ENCODE data around the gene IGSF21. TPM values are rescaled to one million over a fixed set of nuclear protein-coding genes. Genes with fewer than 3 reads are reported as not detected.

The IGSF21 gene
- total and polyA plus RNA-seq, 4 donors, result 0.31 to 1.5 (median 0.88) TPM

DNA sequence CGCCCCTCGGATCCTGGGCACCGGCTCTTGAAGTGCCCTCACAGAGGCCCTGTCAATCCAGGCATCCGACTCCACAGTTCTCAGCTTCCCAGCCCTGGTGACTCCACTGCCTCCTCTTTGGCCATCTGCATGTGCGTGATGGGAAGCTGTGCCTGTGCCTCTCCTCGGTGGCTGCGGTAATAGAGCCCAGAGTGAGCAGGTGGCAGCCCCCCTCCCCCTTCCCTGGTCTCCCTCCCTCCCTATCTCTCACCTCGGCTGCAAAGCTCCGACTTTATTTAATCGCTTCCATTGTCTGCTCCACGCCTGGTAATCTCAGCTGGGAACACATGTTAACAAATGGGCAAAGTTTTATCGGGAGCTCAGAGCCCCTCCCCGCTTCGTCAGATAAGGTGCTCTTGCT is 91.9 kb downstream of the IGSF21 start:
- TF ChIP-seq, protein P1, sequence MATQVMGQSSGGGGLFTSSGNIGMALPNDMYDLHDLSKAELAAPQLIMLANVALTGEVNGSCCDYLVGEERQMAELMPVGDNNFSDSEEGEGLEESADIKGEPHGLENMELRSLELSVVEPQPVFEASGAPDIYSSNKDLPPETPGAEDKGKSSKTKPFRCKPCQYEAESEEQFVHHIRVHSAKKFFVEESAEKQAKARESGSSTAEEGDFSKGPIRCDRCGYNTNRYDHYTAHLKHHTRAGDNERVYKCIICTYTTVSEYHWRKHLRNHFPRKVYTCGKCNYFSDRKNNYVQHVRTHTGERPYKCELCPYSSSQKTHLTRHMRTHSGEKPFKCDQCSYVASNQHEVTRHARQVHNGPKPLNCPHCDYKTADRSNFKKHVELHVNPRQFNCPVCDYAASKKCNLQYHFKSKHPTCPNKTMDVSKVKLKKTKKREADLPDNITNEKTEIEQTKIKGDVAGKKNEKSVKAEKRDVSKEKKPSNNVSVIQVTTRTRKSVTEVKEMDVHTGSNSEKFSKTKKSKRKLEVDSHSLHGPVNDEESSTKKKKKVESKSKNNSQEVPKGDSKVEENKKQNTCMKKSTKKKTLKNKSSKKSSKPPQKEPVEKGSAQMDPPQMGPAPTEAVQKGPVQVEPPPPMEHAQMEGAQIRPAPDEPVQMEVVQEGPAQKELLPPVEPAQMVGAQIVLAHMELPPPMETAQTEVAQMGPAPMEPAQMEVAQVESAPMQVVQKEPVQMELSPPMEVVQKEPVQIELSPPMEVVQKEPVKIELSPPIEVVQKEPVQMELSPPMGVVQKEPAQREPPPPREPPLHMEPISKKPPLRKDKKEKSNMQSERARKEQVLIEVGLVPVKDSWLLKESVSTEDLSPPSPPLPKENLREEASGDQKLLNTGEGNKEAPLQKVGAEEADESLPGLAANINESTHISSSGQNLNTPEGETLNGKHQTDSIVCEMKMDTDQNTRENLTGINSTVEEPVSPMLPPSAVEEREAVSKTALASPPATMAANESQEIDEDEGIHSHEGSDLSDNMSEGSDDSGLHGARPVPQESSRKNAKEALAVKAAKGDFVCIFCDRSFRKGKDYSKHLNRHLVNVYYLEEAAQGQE (IDR thresholded peaks at IDR 0.05), result no peak
- TF ChIP-seq RXRA (IDR thresholded peaks at IDR 0.05) (no peak), RAD21 (IDR thresholded peaks at IDR 0.05) (no peak), GABPA (IDR thresholded peaks at IDR 0.05 in 1 of 2, conservative IDR thresholded peaks at IDR 0.05 in 1 of 2) (no peak), SP1 (IDR thresholded peaks at IDR 0.05) (no peak), JUND (IDR thresholded peaks at IDR 0.05) (no peak), YY1 (IDR thresholded peaks at IDR 0.05) (no peak), NR2F2 (IDR thresholded peaks at IDR 0.05) (no peak), ATF3 (IDR thresholded peaks at IDR 0.05) (no peak), EGR1 (IDR thresholded peaks at IDR 0.05; ENCODE audit: low read depth in 2 of 2) (no peak), FOXA1 (IDR thresholded peaks at IDR 0.05) (no peak), HNF4G (IDR thresholded peaks at IDR 0.05) (no peak), FOXA2 (IDR thresholded peaks at IDR 0.05) (no peak), HNF4A (conservative IDR thresholded peaks at IDR 0.05) (no peak), TAF1 (conservative IDR thresholded peaks at IDR 0.05) (no peak)
- TF ChIP-seq, protein P2, sequence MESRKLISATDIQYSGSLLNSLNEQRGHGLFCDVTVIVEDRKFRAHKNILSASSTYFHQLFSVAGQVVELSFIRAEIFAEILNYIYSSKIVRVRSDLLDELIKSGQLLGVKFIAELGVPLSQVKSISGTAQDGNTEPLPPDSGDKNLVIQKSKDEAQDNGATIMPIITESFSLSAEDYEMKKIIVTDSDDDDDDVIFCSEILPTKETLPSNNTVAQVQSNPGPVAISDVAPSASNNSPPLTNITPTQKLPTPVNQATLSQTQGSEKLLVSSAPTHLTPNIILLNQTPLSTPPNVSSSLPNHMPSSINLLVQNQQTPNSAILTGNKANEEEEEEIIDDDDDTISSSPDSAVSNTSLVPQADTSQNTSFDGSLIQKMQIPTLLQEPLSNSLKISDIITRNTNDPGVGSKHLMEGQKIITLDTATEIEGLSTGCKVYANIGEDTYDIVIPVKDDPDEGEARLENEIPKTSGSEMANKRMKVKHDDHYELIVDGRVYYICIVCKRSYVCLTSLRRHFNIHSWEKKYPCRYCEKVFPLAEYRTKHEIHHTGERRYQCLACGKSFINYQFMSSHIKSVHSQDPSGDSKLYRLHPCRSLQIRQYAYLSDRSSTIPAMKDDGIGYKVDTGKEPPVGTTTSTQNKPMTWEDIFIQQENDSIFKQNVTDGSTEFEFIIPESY (IDR thresholded peaks at IDR 0.05), result no peak
- TF ChIP-seq, protein P3, sequence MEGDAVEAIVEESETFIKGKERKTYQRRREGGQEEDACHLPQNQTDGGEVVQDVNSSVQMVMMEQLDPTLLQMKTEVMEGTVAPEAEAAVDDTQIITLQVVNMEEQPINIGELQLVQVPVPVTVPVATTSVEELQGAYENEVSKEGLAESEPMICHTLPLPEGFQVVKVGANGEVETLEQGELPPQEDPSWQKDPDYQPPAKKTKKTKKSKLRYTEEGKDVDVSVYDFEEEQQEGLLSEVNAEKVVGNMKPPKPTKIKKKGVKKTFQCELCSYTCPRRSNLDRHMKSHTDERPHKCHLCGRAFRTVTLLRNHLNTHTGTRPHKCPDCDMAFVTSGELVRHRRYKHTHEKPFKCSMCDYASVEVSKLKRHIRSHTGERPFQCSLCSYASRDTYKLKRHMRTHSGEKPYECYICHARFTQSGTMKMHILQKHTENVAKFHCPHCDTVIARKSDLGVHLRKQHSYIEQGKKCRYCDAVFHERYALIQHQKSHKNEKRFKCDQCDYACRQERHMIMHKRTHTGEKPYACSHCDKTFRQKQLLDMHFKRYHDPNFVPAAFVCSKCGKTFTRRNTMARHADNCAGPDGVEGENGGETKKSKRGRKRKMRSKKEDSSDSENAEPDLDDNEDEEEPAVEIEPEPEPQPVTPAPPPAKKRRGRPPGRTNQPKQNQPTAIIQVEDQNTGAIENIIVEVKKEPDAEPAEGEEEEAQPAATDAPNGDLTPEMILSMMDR (IDR thresholded peaks at IDR 0.05; ENCODE audit: low read depth, low read length, missing input control), result no peak
- TF ChIP-seq, protein P4, sequence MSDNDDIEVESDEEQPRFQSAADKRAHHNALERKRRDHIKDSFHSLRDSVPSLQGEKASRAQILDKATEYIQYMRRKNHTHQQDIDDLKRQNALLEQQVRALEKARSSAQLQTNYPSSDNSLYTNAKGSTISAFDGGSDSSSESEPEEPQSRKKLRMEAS (IDR thresholded peaks at IDR 0.05), result no peak
- Histone ChIP-seq H3K4me1 (ENCODE audit: control insufficient read depth in 4 of 4, insufficient read depth in 4 of 4, low read length in 3 of 4) (no peaks in the 10 kb centered on the region), H3K36me3 (ENCODE audit: control insufficient read depth in 4 of 4, insufficient read depth in 3 of 4, low read depth in 1 of 4, low read length in 3 of 4) (no peaks in the 10 kb centered on the region), H3K4me3 (ENCODE audit: low read depth in 1 of 3, low read length in 3 of 3) (no peak overlapping the region), H3K9ac (ENCODE audit: low read depth in 1 of 2, low read length in 2 of 2) (no peak overlapping the region), H3K27ac (ENCODE audit: low read depth in 1 of 2, low read length in 2 of 2) (no peak overlapping the region), H3K27me3 (ENCODE audit: control insufficient read depth in 4 of 4, insufficient read depth in 4 of 4, low read length in 3 of 4) (peaks cover 0 to 8% (median 3%) of the 10 kb centered on the region in 4 donors), H3K9me3 (ENCODE audit: control insufficient read depth in 4 of 4, low read length in 3 of 4) (no peaks in the 10 kb centered on the region)
- 25% methylated on average over 14 of the region's 14 CpGs for WGBS
- no peak for DNase-seq (ENCODE audit: low spot score)

All from liver (tissue), 9 donors.